Liver (tissue), 9 donors: Measurements from ENCODE around the gene VOPP1. TPM values are rescaled to one million over a fixed set of nuclear protein-coding genes. Genes with fewer than 3 reads are reported as not detected.

ENCODE experiments used
- DNase-seq: peaks from one replicate; pipeline ENCODE4 v3.0.0-alpha.2; 2017; ENCODE audit warnings: low spot score
- H3K27ac ChIP-seq, 2 donors: one replicate each; pipeline ENCODE4 v1.7.0; 2013; ENCODE audit warnings: inconsistent platforms in 2 of 2, low read length in 2 of 2, control low read depth in 1 of 2, low read depth in 1 of 2, mild to moderate bottlenecking in 1 of 2
- H3K27me3 ChIP-seq, 4 donors: one replicate each; pipeline versions ENCODE4 v1.6.1 to v1.7.0; 2013; ENCODE audit warnings: low read length in 3 of 4, inconsistent platforms in 1 of 4, mild to moderate bottlenecking in 1 of 4, moderate library complexity in 1 of 4; ENCODE audit not compliant: control insufficient read depth in 4 of 4, insufficient read depth in 4 of 4
- H3K36me3 ChIP-seq, 4 donors: one replicate each; pipeline versions ENCODE4 v1.6.1 to v1.7.0; 2013; ENCODE audit warnings: low read length in 3 of 4, mild to moderate bottlenecking in 3 of 4, low read depth in 1 of 4, moderate library complexity in 1 of 4; ENCODE audit not compliant: control insufficient read depth in 4 of 4, insufficient read depth in 3 of 4
- H3K4me1 ChIP-seq, 4 donors: one replicate each; pipeline versions ENCODE4 v1.6.1 to v1.7.0; 2013; ENCODE audit warnings: low read length in 3 of 4, mild to moderate bottlenecking in 3 of 4, moderate library complexity in 1 of 4; ENCODE audit not compliant: control insufficient read depth in 4 of 4, insufficient read depth in 4 of 4
- H3K4me3 ChIP-seq, 3 donors: one replicate each; pipeline versions ENCODE4 v1.6.1 to v1.7.0; 2013; ENCODE audit warnings: low read length in 3 of 3, control low read depth in 1 of 3, low read depth in 1 of 3, mild to moderate bottlenecking in 1 of 3
- H3K9ac ChIP-seq, 2 donors: one replicate each; pipeline ENCODE4 v1.7.0; 2013; ENCODE audit warnings: low read length in 2 of 2, mild to moderate bottlenecking in 2 of 2, moderate library complexity in 2 of 2, control low read depth in 1 of 2, low read depth in 1 of 2
- H3K9me3 ChIP-seq, 4 donors: one replicate each; pipeline versions ENCODE4 v1.6.1 to v1.7.0; 2013; ENCODE audit warnings: low read length in 3 of 4; ENCODE audit not compliant: control insufficient read depth in 4 of 4
- ATF3 ChIP-seq: IDR thresholded peaks from 2 replicates; pipeline ENCODE4 v1.6.1; 2016; ENCODE audit warnings: antibody characterized with exemption
- EGR1 ChIP-seq, 2 donors: IDR thresholded peaks; 2 replicates each; pipeline ENCODE4 v1.6.1; 2016 to 2018; ENCODE audit warnings: antibody characterized with exemption in 2 of 2, low read depth in 2 of 2
- FOXA1 ChIP-seq: IDR thresholded peaks from 2 replicates; pipeline ENCODE4 v1.6.1; 2016; ENCODE audit warnings: antibody characterized with exemption
- FOXA2 ChIP-seq: IDR thresholded peaks from 2 replicates; pipeline ENCODE4 v1.6.1; 2016; ENCODE audit warnings: antibody characterized with exemption
- GABPA ChIP-seq, 2 donors: IDR thresholded peaks in 1 of 2; conservative IDR thresholded peaks in 1 of 2; 2 replicates each; pipeline ENCODE4 v1.6.1; 2016; ENCODE audit warnings: antibody characterized with exemption in 2 of 2, mild to moderate bottlenecking in 1 of 2, moderate library complexity in 1 of 2
- HNF4A ChIP-seq, 2 donors: conservative IDR thresholded peaks; 2 replicates each; pipeline ENCODE4 v1.6.1; 2016; ENCODE audit warnings: antibody characterized with exemption in 2 of 2, mild to moderate bottlenecking in 2 of 2
- HNF4G ChIP-seq: IDR thresholded peaks from 2 replicates; pipeline ENCODE4 v1.6.1; 2016; ENCODE audit warnings: antibody characterized with exemption
- JUND ChIP-seq, 2 donors: IDR thresholded peaks; 2 replicates each; pipeline ENCODE4 v1.6.1; 2016; ENCODE audit warnings: antibody characterized with exemption in 2 of 2
- MAX ChIP-seq: IDR thresholded peaks from 2 replicates; pipeline ENCODE4 v1.6.1; 2016; ENCODE audit warnings: antibody characterized with exemption
- NR2F2 ChIP-seq: IDR thresholded peaks from 2 replicates; pipeline ENCODE4 v1.6.1; 2016; ENCODE audit warnings: antibody characterized with exemption
- RAD21 ChIP-seq, 2 donors: IDR thresholded peaks; 2 replicates each; pipeline ENCODE4 v1.6.1; 2016; ENCODE audit warnings: antibody characterized with exemption in 2 of 2, mild to moderate bottlenecking in 2 of 2
- RXRA ChIP-seq, 2 donors: IDR thresholded peaks; 2 replicates each; pipeline ENCODE4 v1.6.1; 2017 to 2018; ENCODE audit warnings: antibody characterized with exemption in 2 of 2, mild to moderate bottlenecking in 1 of 2
- SP1 ChIP-seq: IDR thresholded peaks from 2 replicates; pipeline ENCODE4 v1.6.1; 2018; ENCODE audit warnings: antibody characterized with exemption, mild to moderate bottlenecking
- TAF1 ChIP-seq: conservative IDR thresholded peaks from 2 replicates; pipeline ENCODE4 v1.6.1; 2016; ENCODE audit warnings: antibody characterized with exemption, mild to moderate bottlenecking
- YY1 ChIP-seq: IDR thresholded peaks from 2 replicates; pipeline ENCODE4 v1.6.1; 2016; ENCODE audit warnings: antibody characterized with exemption, mild to moderate bottlenecking
- ZBTB33 ChIP-seq: IDR thresholded peaks from 2 replicates; pipeline ENCODE4 v1.6.1; 2016; ENCODE audit warnings: antibody characterized with exemption
- WGBS: extraction: QIAGEN DNeasy Blood & Tissue Kit; methylation state at CpG from one replicate; pipeline ENCODE4 v1.1.7; 2013; 5-methylcytosine and 5-hydroxymethylcytosine counted together
- polyA plus RNA-seq, 2 donors: library from polyadenylated mRNA; stranded (reverse) in 1 of 2; unstranded in 1 of 2; fragments of 200-250 nt in 1 of 2; fragments of >200 nt in 1 of 2; fragmentation: Nextera tagmentation in 1 of 2; extraction: Ambion mirVana in 1 of 2; gene quantifications; one replicate each; pipeline versions ENCODE4 v1.2.1 to v1.2.3, GENCODE V29; 2013 to 2015
- total RNA-seq, 2 donors: library from RNA; depleted of rRNA; stranded (reverse); fragments of >200 nt; gene quantifications; one replicate each; pipeline ENCODE4 v1.2.3, GENCODE V29; 2014
- TF ChIP-seq, protein P1 (sequence below): IDR thresholded peaks from 2 replicates; pipeline ENCODE4 v1.6.1; 2016; ENCODE audit warnings: antibody characterized with exemption, mild to moderate bottlenecking
- TF ChIP-seq, protein P2 (sequence below): fragments of 150-350 bp; IDR thresholded peaks from 2 replicates; pipeline ENCODE4 v1.5.1; 2017; ENCODE audit warnings: improper control_type of control experiment, low read depth, low read length; ENCODE audit not compliant: missing input control
- donor health status: healthy.
- donor health status: healthy.
- donor health status: healthy.
- donor health status: healthy.
- donor health status: healthy.

Gene VOPP1
- total and polyA plus RNA-seq, 4 donors: 11.5 to 23.8 (median 21.7) TPM

- no peaks in the 10 kb centered on the region for H3K27me3 ChIP-seq
- TF ChIP-seq JUND (IDR thresholded peaks at IDR 0.05) (no peak), YY1 (no peak), ATF3 (no peak), GABPA (IDR thresholded peaks at IDR 0.05 in 1 of 2, conservative IDR thresholded peaks at IDR 0.05 in 1 of 2) (no peak), RAD21 (IDR thresholded peaks at IDR 0.05) (no peak), FOXA1 (no peak), EGR1 (IDR thresholded peaks at IDR 0.05; ENCODE audit: low read depth in 2 of 2) (no peak), NR2F2 (no peak), FOXA2 (no peak), MAX (no peak)
- TF ChIP-seq, protein P1, sequence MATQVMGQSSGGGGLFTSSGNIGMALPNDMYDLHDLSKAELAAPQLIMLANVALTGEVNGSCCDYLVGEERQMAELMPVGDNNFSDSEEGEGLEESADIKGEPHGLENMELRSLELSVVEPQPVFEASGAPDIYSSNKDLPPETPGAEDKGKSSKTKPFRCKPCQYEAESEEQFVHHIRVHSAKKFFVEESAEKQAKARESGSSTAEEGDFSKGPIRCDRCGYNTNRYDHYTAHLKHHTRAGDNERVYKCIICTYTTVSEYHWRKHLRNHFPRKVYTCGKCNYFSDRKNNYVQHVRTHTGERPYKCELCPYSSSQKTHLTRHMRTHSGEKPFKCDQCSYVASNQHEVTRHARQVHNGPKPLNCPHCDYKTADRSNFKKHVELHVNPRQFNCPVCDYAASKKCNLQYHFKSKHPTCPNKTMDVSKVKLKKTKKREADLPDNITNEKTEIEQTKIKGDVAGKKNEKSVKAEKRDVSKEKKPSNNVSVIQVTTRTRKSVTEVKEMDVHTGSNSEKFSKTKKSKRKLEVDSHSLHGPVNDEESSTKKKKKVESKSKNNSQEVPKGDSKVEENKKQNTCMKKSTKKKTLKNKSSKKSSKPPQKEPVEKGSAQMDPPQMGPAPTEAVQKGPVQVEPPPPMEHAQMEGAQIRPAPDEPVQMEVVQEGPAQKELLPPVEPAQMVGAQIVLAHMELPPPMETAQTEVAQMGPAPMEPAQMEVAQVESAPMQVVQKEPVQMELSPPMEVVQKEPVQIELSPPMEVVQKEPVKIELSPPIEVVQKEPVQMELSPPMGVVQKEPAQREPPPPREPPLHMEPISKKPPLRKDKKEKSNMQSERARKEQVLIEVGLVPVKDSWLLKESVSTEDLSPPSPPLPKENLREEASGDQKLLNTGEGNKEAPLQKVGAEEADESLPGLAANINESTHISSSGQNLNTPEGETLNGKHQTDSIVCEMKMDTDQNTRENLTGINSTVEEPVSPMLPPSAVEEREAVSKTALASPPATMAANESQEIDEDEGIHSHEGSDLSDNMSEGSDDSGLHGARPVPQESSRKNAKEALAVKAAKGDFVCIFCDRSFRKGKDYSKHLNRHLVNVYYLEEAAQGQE: no peak
- H3K9me3 ChIP-seq: no peaks in the 10 kb centered on the region
- H3K36me3 ChIP-seq: no peaks in the 10 kb centered on the region
- no peak overlapping the region for H3K4me3 ChIP-seq
- whole genome bisulfite sequencing: 82% methylated on average over 10 of the region's 10 CpGs
- no peak for DNase-seq
- no peak overlapping the region for H3K27ac ChIP-seq
- H3K9ac ChIP-seq: no peak overlapping the region
- no peaks in the 10 kb centered on the region for H3K4me1 ChIP-seq
These were observed 135.8 kb downstream of the VOPP1 start for GRCh38 chr7:55436457-55436856.

DNA sequence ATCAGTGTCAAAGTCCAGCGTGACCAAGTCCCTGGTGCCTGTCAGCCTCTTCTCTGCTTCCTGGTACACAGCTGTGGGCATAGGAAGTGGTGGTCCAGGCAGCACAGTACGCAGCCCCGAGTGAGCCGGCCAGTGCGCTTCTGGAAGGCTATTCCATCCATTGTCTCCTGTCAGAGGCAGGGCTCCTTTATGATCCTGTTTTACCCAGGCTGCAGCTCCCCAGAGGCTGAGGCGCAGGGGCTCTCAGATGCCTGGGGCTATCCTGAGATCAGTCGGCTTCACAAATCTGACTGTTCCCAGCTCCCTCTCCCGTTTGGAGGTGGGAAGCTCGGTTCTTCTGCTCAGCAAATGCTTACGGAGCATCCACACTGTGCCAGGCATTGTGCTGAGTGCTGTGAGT lies 136.8 kb downstream of the VOPP1 start:
- no peak overlapping the region for H3K9ac ChIP-seq
- no peaks in the 10 kb centered on the region for H3K9me3 ChIP-seq
- H3K27me3 ChIP-seq: no peaks in the 10 kb centered on the region
- TF ChIP-seq ZBTB33 (no peak), JUND (IDR thresholded peaks at IDR 0.05) (no peak), MAX (no peak), TAF1 (no peak), HNF4G (no peak), YY1 (no peak), FOXA1 (no peak), GABPA (IDR thresholded peaks at IDR 0.05 in 1 of 2, conservative IDR thresholded peaks at IDR 0.05 in 1 of 2) (no peak), RXRA (IDR thresholded peaks at IDR 0.05) (no peak), SP1 (no peak), NR2F2 (no peak), ATF3 (no peak), EGR1 (IDR thresholded peaks at IDR 0.05; ENCODE audit: low read depth in 2 of 2) (no peak), RAD21 (IDR thresholded peaks at IDR 0.05) (no peak), FOXA2 (no peak), HNF4A (conservative IDR thresholded peaks at IDR 0.05) (no peak)
- TF ChIP-seq, protein P2, sequence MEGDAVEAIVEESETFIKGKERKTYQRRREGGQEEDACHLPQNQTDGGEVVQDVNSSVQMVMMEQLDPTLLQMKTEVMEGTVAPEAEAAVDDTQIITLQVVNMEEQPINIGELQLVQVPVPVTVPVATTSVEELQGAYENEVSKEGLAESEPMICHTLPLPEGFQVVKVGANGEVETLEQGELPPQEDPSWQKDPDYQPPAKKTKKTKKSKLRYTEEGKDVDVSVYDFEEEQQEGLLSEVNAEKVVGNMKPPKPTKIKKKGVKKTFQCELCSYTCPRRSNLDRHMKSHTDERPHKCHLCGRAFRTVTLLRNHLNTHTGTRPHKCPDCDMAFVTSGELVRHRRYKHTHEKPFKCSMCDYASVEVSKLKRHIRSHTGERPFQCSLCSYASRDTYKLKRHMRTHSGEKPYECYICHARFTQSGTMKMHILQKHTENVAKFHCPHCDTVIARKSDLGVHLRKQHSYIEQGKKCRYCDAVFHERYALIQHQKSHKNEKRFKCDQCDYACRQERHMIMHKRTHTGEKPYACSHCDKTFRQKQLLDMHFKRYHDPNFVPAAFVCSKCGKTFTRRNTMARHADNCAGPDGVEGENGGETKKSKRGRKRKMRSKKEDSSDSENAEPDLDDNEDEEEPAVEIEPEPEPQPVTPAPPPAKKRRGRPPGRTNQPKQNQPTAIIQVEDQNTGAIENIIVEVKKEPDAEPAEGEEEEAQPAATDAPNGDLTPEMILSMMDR: no peak
- TF ChIP-seq, protein P1: no peak
- DNase-seq: no peak
- no peak overlapping the region for H3K27ac ChIP-seq
- H3K4me1 ChIP-seq: no peaks in the 10 kb centered on the region
- WGBS: 83% methylated on average over 10 of the region's 10 CpGs
- no peak overlapping the region for H3K4me3 ChIP-seq
- peaks cover 0 to 2% (median 0%) of the 10 kb centered on the region in 4 donors for H3K36me3 ChIP-seq
